Glomerular visceral epithelial cell (primary cell): ENCODE measurements around the gene CDC45.

Experiments
- DNase-seq: peaks from one replicate; pipeline ENCODE4 v3.0.0-alpha.2; 2016; ENCODE audit errors: extremely low spot score

CDC45 gene

DNA sequence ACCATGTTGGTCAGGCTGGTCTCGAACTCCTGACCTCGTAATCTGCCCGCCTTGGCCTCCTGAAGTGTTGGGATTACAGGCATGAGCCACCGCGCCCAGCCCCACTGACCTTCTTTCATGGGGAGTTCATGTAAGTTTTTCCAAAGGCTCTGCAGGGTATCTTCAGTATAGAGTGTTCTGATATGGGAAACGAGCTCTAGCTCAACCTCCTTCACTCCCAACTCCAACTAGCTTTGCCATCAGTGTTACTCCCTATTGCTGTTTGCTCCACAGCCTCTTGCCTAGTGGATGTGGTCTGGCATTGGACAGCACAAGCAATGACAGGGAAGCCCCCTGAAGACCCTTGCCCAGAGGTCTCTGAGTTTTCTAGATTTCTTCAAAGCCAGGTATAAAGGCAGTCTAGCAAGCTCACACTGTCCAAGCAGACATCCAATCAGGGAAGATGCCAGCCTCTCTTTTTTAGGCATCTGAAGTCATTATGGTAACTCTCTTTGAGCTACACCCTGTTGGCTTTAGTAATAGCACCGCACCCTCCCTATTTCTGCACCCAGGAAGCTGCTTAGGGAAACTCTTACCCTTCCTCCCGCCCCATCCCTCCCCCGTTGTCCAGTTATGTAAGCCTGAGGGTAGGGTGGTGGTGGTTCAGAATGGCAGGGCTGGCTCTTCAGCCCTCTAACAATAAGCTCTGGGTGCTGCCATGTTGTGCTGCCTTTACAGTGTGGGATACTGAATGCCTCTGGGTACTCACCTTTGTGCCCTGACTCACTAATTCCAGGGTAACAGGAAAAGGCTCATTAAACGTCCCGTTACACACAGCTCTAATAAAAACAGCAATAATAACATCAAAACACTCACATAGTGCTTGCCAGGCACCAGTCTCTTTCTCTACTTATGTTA, 85.9 kb downstream of the CDC45 start:
- no peak for DNase-seq

DNA sequence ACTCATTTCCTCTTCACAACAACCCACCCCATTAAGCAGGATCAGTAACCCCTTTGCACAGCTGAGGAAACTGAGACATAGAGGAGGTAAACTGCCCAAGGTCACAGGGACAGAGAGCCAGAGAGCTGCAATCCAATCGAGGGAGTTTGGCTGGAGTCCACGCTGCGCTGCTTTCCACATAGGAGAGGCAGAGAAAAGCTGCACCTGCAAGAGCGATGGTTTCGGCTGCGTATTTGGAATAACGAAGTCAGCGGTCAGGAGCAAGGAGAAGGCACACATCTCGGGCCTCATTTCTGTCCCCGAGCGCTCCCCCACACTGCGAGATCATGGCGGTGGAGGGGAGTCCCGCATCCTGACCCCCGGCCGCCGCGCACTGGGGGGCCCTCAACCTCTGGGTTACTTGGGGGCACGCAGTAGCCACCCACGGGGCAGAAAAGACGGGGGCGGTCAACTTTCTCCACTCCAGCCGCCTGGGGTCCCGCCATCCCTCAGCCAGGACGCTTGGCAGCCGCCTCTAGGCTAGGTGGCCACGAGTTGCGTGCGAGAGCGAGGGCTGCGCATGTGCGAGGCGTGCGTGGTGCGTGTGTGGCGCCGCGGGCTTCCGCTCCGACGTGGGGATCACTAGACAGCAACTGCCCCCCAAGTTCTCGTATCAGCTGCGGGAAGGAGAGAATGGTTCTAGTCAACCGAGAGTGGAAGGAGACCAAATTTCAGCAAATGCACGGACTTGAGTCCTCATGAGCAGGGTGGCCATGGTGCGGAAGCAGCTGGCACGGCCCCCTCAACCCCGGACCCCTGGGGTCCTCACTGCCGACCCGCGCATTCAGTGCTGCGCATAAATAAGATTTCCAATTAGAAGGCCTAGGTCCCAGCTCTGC, 86.8 kb downstream of the CDC45 start:
- no peak for DNase-seq

DNA sequence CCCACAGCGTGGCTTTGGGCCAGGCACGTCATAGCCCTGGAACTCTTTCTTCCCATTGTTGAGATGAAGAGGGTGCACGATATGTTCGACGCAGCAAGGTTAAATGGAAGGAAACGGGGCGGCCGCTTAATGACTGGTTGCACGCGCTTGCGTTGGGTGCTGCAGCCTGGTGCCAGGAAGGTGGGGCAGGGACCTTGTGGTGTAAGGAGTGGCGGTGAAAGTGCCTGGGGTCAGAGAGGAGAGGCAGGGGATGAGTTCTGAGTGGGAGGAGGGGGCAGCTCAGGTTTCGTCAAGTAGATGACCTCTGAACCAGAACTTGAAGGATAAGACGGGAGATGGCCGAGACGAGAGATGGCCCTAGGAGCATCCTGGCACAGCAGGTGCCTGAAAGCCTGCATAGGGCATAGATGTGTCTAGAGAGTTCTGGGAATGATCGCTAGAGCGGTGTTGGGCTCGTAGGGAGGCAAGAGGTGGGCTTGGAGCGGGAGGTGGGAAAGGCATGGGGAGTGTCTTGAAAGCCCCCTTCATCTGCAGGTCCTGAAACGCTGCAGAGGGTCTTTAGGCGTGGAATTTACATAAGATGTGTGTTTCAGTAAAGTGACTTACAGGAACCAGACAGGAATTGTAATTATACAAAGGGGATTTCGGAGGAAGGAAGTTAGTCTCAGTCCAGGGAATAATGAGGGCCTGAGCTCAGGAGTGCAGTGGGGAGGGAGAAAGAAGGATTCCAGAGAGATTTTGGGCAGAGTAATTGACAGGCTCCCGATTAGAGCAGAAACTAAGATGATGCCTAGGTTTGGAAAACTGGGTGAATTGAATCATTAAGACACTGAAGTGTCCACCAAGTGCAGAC, 87.7 kb downstream of the CDC45 start:
- DNase-seq: no peak

DNA sequence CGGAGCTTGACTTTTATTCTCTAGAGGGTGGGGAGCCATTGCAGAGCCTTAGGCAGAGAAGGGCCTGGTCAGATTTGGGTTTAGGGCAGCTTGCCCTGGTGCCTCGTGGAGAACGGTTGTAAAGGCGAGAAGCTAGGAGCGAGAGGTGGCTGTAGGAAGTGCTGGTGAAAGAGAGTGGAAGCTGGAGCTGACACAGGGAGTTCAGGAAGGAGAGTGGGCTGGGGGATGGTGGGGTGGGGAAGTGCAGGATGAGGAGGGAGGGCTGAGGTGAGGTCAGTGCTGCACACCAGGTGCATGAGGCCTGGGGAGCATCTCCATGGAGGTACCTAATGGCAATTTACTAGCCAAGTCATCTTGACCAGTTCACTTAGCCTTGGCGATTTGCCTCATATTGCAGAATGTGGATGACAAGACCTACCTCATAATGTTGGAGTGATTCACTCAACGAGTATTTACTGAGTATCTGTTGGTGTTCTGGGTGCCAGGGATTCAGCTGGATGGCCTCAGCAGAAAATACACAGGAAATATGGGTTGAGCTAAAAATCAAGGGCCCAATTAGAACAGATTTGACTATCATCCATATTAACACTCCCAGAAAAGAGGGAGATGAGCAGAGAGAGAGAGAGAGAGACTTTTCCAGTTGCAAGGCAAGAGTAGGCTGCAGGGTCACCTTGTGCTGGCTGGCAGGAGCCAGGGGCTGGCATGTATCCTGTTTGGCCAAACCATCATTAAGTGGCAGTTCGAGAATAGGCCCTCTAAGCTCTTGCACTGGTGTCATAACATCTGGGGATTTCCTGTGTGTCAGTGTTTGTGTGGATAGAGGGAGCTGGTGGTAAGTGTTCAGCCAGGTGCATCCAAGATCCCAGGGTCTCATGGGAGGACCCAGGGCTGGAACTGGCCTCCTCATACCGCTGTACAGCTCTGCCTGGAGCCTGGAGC, 88.9 kb downstream of the CDC45 start:
- DNase-seq: peak; percentile 45

DNA sequence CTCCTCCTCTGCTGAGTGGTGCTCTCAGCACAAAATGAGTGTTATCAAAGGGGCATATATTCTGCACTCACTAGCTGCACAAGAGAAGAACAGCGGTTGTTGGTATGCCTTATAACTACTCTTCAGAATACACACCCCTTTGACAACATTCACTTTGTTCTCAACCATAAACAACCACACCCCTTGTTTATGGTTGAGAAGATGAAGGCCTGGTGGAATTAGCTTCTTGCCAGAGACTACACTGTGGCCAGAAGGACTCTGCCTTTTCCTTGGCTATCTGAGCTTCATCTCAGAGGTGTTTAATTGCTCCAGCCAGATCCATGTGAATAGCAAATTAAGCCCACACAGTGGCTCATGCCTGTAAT, 89.5 kb downstream of the CDC45 start:
- DNase-seq: no peak

DNA sequence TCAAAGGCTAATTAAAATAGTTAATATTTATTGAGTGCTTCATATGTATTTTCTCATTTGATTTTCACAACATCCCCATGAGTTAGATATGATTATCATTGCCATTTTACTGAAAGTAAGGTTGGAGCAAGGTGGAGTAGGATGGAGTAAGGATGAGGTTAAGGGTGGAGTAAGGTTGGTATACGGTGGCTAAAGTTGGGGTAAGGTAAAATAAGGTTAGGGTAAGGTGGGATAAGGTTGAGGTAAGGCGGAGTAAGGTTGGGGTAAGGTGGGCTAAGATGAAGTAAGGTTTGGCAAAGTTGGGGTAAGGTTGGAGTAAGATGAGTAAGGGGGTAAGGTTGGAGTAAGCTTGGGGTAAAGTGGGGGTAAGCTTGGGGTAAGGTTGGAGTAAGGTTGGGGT, 90.3 kb downstream of the CDC45 start:
- no peak for DNase-seq
